OCI-LY3 (cell line): ENCODE data around the gene SNPH.

ENCODE experiments used
- EZH2phosphoT487 ChIP-seq: fragments of 200-600 bp; shearing (Covaris generic); IDR thresholded peaks from 2 replicates; pipeline ENCODE4 v1.6.1; 2018; ENCODE audit warnings: antibody characterized with exemption, mixed run types, low read depth
- TF ChIP-seq, protein P1 (sequence below): fragments of 200-600, 300-600 bp; sonication (generic); IDR thresholded peaks from 2 replicates; pipeline ENCODE4 v1.5.1; 2014; ENCODE audit warnings: antibody characterized with exemption, low read length, low read depth

DNA sequence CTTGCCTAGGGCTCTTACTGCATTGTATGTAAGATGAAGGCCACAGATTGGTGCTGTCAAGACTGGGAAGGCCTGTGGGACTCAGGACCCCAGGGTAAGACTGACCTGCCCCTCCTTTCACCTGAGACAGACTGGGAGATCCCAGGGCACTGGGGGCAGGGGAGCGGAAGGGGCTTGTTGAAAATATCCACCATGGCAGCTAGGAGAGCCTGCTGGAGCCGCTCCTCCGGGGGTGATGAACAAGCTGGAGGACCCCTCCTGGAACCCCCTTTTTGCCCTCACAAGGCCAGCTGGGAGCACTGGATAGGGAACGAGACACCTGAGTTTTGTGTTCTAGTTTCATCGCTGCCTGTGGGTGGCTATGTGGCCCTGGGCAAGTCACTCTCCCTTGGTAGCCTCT lies 72.0 kb downstream of the SNPH start:
- TF ChIP-seq, protein P1, sequence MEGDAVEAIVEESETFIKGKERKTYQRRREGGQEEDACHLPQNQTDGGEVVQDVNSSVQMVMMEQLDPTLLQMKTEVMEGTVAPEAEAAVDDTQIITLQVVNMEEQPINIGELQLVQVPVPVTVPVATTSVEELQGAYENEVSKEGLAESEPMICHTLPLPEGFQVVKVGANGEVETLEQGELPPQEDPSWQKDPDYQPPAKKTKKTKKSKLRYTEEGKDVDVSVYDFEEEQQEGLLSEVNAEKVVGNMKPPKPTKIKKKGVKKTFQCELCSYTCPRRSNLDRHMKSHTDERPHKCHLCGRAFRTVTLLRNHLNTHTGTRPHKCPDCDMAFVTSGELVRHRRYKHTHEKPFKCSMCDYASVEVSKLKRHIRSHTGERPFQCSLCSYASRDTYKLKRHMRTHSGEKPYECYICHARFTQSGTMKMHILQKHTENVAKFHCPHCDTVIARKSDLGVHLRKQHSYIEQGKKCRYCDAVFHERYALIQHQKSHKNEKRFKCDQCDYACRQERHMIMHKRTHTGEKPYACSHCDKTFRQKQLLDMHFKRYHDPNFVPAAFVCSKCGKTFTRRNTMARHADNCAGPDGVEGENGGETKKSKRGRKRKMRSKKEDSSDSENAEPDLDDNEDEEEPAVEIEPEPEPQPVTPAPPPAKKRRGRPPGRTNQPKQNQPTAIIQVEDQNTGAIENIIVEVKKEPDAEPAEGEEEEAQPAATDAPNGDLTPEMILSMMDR: no peak
- no peak for TF ChIP-seq EZH2phosphoT487
